Tibial artery (tissue), 4 donors: ENCODE results near the gene MAN1B1.

Experiments
- DNase-seq, 2 donors: peaks; one replicate each; pipeline ENCODE4 v3.0.0-alpha.2; 2019
- H3K27ac ChIP-seq, 2 donors: fragments of 200-600 bp; sonication (generic) in 1 of 2; 1 replicate in 1 of 2; 2 replicates in 1 of 2; pipeline ENCODE4 v1.5.1; 2018 to 2019; ENCODE audit warnings: mild to moderate bottlenecking in 1 of 2
- H3K27me3 ChIP-seq, 2 donors: fragments of 200-600 bp; sonication (generic) in 1 of 2; one replicate each; pipeline versions ENCODE4 v1.5.1 to v1.6.0; 2016 to 2019
- H3K36me3 ChIP-seq, 3 donors: fragments of 200-600 bp; sonication (generic) in 2 of 3; one replicate each; pipeline ENCODE4 v1.5.1; 2016 to 2019; ENCODE audit warnings: mild to moderate bottlenecking in 2 of 3
- H3K4me1 ChIP-seq, 4 donors: fragments of 200-600 bp; sonication (generic) in 2 of 4; 1 replicate in 3 of 4; 2 replicates in 1 of 4; pipeline ENCODE4 v1.5.1; 2016 to 2019
- H3K4me3 ChIP-seq, 2 donors: fragments of 200-600 bp; sonication (generic) in 1 of 2; 1 replicate in 1 of 2; 2 replicates in 1 of 2; pipeline ENCODE4 v1.5.1; 2018 to 2019; ENCODE audit warnings: mild to moderate bottlenecking in 2 of 2
- H3K9me3 ChIP-seq, 3 donors: fragments of 200-600 bp; sonication (generic) in 1 of 3; one replicate each; pipeline ENCODE4 v1.5.1; 2016 to 2019
- intact Hi-C: fragments of 100-400 bp; cut with DNase I; formaldehyde crosslinking; loops from one replicate; pipeline ENCODE4 v1.15.0; 2023; ENCODE audit warnings: low total_unique reads
- TF ChIP-seq, protein P1 (sequence below), 2 experiments: fragments of 200-600 bp in 1 of 2; fragments of 450-650 bp in 1 of 2; IDR thresholded peaks; one replicate each; pipeline ENCODE4 v1.5.1; 2017 to 2019; ENCODE audit warnings: antibody characterized with exemption in 2 of 2, mild to moderate bottlenecking in 1 of 2, moderate library complexity in 1 of 2

The MAN1B1 gene

DNA sequence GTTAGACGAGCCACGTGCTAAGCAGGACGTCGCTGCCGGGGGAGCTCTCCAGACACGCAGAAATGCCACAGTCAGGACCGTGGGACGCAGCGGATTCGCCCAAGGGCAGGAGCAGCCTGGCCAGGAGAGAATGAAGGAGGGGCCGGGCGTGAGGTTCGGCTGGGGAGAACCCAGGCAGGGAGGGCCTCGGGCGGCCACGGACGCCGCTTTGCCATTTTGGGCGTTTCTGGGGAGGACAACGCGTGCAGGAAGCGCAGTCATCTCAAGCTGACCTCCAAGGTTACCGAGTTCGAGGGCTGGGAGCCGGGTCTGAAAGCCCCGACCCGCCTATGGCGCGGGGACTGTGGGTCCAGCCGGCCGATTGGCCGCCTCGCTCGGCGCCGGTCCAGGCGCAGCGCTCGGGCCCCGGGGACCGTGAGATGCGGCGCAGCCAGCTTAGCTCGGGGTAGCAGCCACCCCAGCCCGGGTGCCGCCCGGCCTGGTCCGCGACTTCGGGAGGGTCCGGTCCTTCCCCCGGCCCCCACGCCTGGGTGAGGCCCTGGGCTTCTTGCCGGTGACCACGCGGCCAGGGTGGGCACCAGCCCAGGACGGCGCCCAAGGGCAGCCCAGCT is 760 bp upstream of the MAN1B1 start:
- peak; percentile 42 to 81 for DNase-seq
- intact Hi-C loops = no loop called here

DNA sequence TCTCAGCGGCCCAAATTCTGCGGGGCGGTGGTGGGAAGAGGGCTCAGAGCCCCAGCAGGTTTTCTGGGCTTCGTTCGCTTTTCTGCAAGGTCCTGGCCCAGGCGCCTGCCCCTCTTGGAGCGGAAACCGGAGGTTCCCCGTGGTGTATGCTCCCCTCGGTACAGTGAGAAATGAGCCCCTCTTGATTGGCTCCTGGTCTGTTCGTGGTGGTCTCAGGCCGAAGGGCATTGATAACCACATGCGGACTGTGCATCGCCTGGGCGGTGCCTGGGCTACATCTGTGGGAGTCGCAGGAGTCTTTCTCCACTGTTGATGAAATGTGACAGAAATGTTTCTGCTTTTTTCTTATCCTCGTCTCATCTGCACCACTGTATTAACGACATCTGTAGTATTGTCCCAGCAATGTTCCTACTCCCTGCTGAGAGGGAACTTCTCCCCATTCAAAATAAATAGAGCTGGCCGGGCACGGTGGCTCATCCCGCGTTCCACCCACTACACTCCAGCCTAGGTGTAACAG is 682 bp downstream of the MAN1B1 start:
- Histone ChIP-seq H3K27me3 (peaks cover 0 to 2% of the 10 kb centered on the region in 2 donors), H3K9me3 (no peaks in the 10 kb centered on the region), H3K36me3 (peaks cover 0 to 38% (median 18%) of the 10 kb centered on the region in 3 donors), H3K4me1 (peaks cover 0 to 46% (median 14%) of the 10 kb centered on the region in 4 donors), H3K27ac (peak overlapping the region; percentile 86 to 93), H3K4me3 (peak overlapping the region; percentile 70 to 75)
- DNase-seq = no peak
- intact Hi-C loops = no loop called here
- TF ChIP-seq, protein P1, sequence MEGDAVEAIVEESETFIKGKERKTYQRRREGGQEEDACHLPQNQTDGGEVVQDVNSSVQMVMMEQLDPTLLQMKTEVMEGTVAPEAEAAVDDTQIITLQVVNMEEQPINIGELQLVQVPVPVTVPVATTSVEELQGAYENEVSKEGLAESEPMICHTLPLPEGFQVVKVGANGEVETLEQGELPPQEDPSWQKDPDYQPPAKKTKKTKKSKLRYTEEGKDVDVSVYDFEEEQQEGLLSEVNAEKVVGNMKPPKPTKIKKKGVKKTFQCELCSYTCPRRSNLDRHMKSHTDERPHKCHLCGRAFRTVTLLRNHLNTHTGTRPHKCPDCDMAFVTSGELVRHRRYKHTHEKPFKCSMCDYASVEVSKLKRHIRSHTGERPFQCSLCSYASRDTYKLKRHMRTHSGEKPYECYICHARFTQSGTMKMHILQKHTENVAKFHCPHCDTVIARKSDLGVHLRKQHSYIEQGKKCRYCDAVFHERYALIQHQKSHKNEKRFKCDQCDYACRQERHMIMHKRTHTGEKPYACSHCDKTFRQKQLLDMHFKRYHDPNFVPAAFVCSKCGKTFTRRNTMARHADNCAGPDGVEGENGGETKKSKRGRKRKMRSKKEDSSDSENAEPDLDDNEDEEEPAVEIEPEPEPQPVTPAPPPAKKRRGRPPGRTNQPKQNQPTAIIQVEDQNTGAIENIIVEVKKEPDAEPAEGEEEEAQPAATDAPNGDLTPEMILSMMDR (IDR thresholded peaks at IDR 0.05) = no peak

More for the DNA sequence above, 760 bp upstream of the MAN1B1 start:
- TF ChIP-seq, protein P1 (IDR thresholded peaks at IDR 0.05) = no peak
- Histone ChIP-seq H3K9me3 (no peaks in the 10 kb centered on the region), H3K36me3 (peaks cover 0 to 43% (median 19%) of the 10 kb centered on the region in 3 donors), H3K4me3 (peak overlapping the region; percentile 70 to 75), H3K27ac (peak overlapping the region; percentile 86 to 93), H3K4me1 (peaks cover 0 to 46% (median 14%) of the 10 kb centered on the region in 4 donors), H3K27me3 (peaks cover 0 to 5% of the 10 kb centered on the region in 2 donors)

DNA sequence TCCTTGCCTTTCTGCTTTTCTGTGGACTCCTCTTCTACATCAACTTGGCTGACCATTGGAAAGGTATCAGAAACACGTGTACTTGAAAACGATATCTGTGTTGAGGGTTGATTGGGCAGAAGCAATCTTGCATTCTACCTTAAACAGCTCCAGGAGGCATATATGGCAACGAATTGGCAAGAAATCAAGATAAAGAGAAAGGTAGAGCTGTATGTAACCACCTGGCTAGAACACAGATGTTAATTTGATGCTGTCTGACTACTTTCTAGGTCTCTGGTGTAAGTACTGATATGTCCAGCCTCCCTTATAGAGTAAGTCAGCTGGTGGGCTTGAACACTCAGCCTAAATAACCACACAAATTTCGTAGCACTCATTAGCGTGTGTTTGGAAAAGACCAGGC is 1.3 kb downstream of the MAN1B1 start:
- Histone ChIP-seq H3K27me3 (no peaks in the 10 kb centered on the region), H3K36me3 (peaks cover 0 to 38% (median 21%) of the 10 kb centered on the region in 3 donors), H3K4me1 (peaks cover 0 to 46% (median 14%) of the 10 kb centered on the region in 4 donors), H3K9me3 (no peaks in the 10 kb centered on the region), H3K27ac (no peak overlapping the region), H3K4me3 (no peak overlapping the region)
- DNase-seq = no peak
- TF ChIP-seq, protein P1 (IDR thresholded peaks at IDR 0.05) = no peak
- intact Hi-C loops = no loop called here

DNA sequence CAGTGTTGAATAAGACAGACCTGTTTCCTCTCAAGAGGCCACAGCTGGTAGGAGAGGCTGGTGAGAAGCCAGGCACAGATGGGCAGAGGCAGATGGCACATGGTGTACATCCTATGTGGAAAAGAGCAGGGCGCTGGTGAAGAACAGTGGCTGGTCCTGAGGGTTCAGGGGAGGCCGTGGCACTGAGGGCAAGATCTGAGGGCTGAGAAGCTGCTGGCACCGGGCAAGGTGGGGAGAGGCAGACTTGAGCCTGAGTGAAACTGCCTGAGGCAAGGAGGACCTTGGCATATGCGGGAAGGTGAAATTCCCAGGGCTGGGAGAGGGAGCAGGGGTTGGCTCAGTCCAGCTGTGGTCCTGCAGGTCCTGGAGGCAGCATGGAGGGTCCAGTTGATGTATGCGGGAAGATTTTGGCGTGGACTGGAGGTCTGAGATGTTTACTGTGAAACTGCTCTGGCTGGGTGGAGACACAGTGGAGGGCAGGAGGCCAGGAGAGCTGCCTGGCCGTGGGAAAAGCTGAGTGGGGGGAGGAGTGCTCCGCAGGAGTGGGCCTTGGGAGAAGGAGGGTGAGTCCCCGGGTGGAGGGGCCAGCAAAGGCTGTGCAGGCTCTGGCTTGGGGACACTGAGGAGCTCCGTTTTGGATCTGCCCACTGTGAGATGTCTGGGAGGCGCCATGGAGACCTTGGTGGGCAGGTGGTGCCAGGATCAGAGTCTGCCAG is 2.6 kb downstream of the MAN1B1 start:
- TF ChIP-seq, protein P1 (IDR thresholded peaks at IDR 0.05) = no peak
- Histone ChIP-seq H3K4me1 (peaks cover 0 to 46% (median 14%) of the 10 kb centered on the region in 4 donors), H3K27ac (no peak overlapping the region)

DNA sequence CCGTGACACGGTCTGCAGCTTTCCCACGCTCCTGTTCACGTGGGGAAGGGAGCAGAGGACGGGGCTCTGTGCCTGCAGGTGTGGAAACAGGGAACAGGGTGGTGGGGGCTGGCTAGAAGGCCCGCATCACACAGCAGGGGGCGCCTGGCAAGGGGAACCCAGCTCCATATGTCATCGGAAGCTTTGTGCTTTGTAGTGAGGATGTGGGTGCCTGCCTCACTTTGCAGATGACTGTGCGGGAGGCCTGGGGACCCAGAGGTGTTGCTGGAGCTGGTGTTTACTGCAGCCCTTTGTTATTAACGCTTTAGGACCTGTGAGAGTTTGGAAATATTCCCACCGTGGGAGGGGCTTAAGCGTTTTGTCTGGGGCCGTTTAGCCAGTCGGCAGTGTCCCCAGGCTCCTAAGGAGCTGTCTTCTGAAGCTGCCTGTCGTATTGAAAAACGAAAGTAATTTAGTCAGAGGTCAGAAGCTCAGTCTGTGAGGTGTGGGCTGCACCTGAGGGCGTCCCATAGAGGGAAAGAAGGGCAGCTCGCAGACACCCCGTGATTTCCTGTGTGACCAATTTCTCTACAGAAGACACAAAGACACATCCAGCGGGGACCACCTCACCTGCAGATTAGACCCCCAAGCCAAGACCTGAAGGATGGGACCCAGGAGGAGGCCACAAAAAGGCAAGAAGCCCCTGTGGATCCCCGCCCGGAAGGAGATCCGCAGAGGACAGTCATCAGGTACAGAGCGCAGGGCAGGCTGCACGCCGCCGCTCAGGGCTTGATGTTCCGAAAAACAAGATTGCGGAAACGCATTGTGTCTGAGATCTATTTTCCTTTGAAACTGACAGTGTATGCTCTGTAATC is 9.1 kb downstream of the MAN1B1 start:
- no peak for DNase-seq

More for the DNA sequence above, 2.6 kb downstream of the MAN1B1 start:
- Histone ChIP-seq H3K27me3 (no peaks in the 10 kb centered on the region), H3K36me3 (peaks cover 0 to 44% (median 21%) of the 10 kb centered on the region in 3 donors), H3K9me3 (no peaks in the 10 kb centered on the region), H3K4me3 (no peak overlapping the region)
- no peak for DNase-seq
- intact Hi-C loops = no loop called here

More for the DNA sequence above, 9.1 kb downstream of the MAN1B1 start:
- no peaks in the 10 kb centered on the region for H3K9me3 ChIP-seq
- H3K27me3 ChIP-seq = no peaks in the 10 kb centered on the region
- TF ChIP-seq, protein P1 (IDR thresholded peaks at IDR 0.05) = no peak
- intact Hi-C loops = no loop called here
- H3K36me3 ChIP-seq = peaks cover 39 to 88% (median 57%) of the 10 kb centered on the region in 3 donors
- no peak overlapping the region for H3K27ac ChIP-seq
- no peak overlapping the region for H3K4me3 ChIP-seq
- no peaks in the 10 kb centered on the region for H3K4me1 ChIP-seq
